D341Med (cell line): ENCODE data around the gene SLC40A1.

Experiments used
- DNase-seq: peaks from one replicate; pipeline ENCODE4 v3.0.0; 2012; ENCODE audit warnings: low spot score

The SLC40A1 gene

DNA sequence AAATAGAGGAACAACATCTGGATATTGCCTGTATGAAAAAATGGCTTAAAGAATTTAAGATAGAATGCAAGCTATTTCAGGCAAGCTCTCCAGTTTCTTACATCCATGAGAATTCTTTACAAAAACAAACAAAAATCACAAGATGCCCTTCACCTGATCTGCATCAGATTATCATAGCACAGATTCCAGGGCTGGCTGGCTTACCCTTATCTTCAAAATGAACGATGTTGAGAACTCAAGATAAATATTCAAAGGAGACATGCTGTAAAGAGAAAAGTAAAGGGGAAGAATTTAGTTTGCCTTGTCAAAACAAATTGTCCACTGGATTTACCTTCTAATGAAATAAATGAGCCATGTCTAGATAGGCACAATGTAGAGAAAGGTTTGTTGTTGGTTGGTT lies 18.7 kb upstream of the SLC40A1 start:
- no peak for DNase-seq

DNA sequence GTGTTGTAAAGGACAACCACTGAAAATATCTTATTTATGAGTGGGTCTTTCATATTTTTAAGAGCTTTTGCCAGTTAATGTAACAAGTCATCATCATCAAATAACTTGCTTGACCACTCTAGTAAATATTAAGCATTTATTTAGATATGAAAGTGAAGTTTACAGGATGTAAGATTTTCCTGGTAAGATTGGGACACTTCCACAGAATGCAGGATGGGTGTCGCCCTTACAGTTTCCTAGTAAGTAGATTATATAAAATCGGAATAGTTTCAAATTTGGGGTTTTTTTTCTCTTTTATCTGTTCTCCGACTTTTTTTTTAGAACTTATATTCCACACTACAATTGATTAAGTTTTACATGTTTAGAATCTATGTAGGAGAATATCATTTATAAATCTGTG lies 14.8 kb upstream of the SLC40A1 start:
- DNase-seq = no peak

DNA sequence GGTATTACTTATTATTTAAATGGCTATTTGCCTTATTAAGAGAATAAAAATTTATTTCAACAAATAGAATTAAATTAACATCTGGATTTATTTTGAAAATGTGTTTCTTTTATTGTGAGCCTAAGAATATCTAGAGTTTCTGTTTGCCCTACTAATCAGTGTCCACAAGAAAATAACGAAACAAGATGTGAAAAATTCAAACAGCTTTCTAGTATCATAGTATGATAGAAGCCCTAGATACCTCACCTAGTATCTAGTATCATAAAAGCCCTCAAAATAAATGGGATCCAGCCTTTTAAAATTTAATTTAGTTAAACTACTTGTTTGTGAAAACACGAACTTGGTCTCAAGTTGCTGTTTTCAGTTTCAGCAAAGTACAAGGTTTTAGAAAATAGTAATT lies 13.7 kb upstream of the SLC40A1 start:
- no peak for DNase-seq

DNA sequence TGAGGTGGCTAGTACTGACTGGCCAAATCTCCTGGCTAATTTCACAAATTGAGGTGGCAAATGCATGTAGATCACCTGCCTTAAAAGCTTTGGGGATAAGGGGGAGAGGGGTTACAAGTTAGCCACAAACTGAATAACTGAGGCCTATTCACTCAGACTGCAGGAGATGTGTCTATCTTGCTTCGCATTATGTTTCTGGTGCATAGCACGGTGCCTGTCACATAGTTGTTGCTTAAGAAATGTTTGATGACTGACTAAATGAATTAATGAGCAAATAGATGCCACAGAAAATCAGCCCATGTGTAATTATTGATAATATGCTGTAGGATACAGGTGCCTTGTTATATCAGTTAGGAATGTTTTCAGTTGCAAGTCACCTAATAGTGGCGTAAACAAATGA lies 12.5 kb upstream of the SLC40A1 start:
- no peak for DNase-seq

GRCh38 chr2:189592353-189592984 lies 11.9 kb upstream of the SLC40A1 start:
- DNase-seq = no peak

DNA sequence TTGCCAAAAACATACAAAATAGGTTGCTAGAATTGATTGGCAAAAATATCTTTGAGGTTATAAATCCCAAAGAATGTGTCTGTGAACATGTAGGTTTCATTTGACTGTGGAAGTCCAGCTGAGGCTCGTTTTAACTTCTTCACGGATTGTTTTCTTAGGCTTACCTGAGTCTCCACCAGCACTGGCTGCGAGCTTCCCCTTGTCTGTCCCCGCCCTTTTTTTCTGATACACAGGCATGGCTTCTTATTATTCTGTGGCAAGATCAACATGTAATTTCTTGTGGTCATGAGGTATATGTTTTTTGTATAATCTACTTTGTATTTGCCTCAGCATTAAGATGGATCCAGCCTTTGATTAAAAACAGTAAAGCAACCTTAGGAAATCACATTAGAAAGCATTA lies 7.2 kb upstream of the SLC40A1 start:
- no peak for DNase-seq

- no peak for DNase-seq
These were observed 4.7 kb upstream of the SLC40A1 start for GRCh38 chr2:189585226-189585756.

DNA sequence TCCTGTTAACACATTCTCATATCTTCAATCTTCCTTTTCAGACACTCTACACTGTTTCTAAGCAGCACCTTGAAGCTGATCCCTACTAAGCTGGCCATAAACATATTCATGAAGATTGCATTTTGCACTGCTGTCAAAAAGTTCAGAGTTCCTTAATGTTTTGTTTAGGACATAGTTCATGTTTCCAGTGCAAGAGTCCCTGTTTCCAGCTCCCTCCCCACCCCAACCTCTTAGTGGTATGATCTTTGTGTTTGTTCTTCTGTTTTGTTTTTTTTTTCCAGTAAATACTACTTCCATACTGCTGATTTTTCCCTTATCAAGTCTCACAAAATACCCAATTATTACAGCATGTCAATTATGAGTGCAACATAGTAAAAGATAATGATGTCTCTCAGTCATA lies 4.1 kb upstream of the SLC40A1 start:
- DNase-seq = no peak

DNA sequence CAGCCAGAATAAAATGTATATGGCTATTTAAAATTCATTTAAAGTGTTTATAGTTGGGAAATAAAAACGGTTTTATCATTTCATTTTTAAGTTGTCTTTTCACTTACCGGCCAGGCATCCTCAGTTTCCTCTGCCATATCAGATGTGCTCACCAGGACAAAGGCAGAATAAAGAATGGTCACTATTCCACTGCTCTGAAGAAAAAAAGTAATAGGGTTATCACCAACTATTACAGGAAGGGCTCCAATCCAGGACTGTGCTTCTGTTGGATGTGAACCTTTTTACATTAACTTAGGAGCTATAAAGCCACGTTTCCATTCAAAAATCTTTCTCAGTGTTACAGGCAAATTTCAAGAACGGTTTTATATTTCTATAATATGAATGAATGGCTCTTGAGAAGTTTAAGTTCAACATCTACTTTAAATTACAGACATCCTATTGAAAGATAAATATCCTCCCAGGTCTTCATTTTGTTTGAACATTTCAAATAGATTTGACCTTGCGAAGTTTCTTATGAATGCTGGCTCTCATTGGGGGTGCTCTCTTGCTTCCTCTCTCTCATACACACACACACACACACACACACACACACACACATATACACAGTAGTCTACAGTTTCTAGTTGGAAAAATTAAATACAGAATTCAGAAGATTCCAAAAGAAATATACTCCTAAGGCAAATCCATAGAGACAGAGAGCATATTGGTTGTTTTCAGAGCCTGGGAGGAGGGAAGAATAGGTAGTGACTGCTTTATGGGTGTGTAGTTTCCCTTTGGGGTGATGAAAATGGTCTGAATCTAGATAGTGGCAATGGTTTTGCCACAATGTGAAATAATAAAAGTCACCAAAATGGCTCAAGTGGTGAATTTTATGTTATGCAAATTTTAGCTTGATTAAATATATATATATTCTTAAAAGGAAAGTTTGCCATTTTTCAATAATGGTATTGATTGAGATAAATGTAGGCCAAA lies 2.9 kb upstream of the SLC40A1 start:
- DNase-seq = no peak

DNA sequence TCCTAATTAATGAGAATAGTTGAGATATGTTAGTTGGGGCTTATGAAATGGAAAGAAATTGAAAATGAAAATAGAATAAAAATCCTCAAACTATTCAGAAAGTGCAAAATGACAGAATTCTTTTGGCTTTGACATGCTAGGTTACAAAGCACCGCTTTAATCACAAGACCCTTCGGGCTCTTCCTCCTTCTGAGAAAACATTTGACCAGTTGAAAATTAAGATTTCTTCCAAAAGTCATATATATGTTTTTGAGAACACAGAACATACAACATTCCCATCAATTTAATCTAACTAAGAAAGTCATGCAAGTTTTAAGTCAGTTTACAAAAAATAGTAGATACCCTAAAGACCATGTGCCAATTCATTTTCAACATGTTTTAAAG lies 2.2 kb upstream of the SLC40A1 start:
- no peak for DNase-seq

GRCh38 chr2:189582140-189582808 lies 1.7 kb upstream of the SLC40A1 start:
- DNase-seq = no peak

DNA sequence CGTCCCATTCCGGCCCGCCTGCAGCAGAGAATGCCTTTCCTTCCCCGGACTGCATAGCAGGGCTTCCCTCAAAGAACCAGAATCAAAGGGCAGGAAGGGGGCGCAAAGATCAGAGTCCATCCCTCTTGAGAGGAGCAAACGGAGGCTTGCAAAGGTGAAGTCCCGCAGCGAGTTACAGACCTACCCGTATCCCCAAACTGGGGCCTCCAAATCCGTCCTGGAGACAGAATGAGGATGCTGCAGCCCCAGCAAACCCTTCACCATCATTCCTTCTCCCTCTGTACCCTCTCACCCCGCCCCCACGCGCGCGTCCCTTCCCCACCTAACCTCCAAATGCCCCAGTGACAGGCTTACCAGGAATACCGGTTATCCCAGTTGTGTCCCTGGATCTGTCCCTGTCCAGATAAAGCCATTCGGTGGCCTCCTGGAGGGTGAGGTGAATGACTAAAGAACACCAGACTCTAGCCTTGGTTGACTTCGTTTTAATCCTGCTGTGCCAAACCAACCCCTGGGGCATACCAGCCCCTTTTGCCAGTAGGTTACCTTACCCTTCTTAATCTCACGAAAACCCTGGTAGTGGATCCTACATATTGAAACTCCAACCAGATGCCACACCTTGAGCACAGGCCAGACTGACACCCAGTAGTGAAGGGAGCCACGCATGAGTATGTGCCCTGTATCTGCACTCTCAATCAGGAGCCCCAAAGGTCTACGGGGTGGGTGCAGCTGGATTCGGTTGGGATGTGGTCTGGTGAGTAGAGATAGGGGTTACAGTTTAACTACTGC lies 961 bp upstream of the SLC40A1 start:
- DNase-seq = peak; percentile 20

DNA sequence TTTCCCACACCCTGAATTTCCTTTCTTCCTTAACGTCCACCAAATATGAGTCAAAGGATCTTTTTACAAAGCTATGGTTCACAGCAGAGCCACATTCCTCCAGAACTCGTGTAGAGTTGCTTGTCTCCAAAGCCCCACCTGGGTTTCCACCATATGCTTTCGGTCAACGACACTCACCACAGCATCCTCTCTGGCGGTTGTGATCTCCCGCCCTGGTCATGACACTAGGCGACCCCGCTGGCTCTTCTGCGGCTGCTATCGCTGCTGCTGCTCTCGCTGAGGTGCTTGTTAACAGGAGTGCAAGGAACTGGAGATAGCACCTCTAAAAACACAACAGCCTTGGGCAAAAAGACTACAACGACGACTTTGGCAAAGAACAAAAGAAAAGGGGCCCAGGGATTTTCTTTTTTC lies 340 bp downstream of the SLC40A1 start:
- peak; percentile 35 for DNase-seq

DNA sequence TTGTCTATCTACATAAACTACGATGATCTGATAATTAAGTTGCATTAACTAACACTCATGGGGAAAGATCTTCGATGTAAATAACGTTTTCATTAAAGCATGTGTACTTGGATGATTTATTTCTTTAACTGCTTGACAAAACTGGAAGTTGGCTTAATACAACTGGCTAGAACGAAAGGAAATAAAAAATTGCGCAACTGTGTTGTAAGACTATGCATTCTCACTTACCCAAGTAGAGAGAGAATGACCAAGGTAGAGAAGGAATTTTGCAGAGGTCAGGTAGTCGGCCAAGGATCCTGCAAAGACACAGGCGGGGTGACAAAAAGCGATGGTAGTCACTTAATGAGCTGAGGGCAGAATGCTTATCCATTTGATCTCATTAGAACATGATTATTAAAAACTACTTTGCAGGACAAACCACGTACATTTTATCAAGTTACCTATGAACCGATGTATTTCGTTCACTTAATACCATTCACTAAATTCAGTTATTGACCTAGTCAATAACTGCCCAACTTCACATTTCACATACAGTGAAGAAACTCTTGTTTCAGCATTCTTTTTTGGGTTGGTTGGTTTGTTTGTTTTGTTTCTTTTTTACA lies 900 bp downstream of the SLC40A1 start:
- DNase-seq = no peak

DNA sequence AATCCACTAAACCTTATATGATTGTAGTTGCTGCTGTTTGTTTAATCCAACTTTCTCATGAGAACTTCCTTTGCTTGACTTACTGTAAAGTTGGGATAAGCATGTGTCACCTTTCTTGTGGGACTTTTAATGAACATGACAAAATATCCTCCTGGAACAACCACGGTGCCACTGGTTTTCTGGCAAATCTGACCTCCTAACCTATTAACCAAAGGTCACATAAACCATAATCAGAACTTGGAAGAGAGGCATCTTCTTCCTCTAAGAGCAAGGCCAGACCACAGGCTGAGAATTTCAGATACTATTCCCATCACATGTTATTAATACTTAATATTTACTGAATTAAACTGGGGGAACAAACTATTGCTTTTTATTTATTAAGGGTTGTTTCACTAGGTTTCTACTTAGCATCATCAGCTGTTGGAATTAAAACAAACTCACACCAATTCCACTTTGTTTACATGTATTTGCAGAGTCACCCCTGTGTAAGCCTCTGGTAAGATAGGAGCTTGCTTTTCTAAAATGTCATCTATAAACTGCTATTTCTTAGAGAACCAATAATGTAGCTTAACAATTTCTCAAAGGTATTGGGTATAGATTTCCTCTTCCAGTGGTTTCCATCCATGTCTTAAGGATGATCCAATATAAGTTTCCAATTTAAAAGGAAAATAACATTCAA lies 2.2 kb downstream of the SLC40A1 start:
- no peak for DNase-seq

DNA sequence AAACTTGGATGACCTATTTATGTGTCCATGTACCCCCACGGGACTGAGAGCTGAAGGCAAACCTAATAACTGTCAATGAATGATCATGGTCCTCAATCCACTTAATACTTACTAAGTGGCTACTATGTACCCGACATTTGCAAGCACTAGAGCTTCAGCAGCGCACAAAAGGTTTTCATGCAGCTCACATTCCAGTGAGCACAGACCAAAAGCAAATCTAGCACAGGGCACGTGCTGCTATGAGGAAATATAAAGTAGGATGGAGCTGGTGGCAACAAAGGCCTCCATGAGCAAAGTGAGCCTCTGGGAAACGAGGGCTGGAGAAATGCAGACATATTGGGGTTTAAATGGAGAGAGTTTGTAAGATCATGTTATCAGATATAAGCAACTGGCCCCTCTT lies 3.5 kb downstream of the SLC40A1 start:
- DNase-seq = no peak

DNA sequence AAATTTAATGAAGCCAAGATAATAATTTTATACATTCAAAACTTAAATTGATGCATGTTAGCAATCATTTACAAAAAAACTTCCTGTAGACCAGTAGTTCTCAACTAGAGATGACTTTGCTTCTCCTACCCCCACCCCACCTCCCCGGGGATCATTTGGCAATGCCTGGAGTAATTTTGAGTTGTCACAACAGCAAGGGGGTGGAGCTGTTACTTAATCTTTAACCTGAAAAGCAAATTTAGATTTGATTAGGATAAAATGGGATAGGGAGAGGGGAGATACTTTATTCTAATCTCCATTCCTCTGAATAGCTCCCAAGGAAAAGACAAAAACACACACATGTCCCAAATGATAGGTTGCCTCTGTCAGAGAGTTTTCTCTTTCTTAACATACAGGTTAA lies 4.2 kb downstream of the SLC40A1 start:
- no peak for DNase-seq

- no peak for DNase-seq
These were observed 5.7 kb downstream of the SLC40A1 start for GRCh38 chr2:189574793-189575475.

GRCh38 chr2:189570570-189571031 lies 10.0 kb downstream of the SLC40A1 start:
- no peak for DNase-seq

DNA sequence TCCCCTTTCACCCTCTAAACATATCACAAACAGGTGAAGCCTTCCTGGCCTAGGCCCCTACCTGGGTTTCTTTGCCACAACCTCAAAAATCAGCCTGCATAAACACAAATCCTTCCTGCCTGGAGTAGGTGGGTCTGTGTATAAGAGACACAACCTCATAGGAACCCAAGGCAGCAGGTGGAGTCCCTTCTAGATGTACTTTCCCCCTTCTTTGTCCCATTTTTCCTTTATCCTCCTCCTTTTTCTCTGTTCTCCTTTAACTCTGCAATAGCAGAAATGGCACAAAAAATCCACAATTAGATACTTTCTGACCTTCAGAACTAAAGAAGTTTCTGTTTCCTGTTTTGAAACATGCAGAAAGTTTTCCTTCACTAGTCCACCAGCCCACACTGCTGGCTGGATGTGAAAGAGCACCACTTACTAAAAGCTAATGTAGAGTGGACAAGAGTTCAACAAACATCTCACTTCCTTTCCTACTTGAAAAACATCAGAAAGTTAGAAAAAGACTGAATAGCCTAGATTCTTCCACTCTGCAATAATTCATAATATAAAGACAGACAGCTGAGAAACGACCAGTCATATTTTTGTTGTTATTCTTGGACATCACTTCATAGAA lies 11.2 kb downstream of the SLC40A1 start:
- no peak for DNase-seq
